Measurements from ENCODE around the gene CCDC18.

DNA sequence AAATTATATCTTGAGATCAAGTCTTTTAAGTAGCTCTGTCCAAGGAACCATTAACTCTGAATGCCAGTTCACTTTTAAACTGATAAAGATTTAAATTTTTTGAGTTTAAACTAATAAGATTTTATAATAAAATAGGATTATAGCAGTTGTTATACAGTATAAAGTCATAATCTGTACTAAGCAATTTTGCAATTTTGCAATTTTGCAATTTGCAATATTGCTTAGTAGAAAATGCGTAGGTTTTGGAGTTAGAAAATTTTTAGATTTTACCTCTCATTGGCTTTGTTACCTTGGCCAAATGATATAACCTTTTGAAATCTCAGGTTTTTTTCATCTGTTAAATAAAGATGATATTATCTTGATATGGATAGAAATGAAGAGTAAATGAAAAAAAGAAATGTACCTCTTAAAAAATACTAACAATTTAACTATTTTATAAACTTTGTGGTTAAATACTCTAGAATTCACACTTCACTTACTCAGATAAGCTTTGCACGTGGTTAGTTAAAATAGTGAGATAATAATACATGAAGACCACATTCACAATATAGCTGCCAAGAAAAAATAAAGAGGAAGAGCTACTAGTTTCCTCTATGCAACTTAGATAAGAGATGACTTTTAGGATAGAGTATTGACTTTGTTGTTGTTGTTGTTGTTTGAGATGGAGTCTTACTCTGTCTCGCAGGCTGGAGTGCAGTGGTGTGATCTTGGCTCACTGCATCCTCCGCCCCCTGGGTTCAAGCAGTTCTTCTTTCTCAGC is 13.9 kb downstream of the CCDC18 start:
- TF ChIP-seq, protein P1, sequence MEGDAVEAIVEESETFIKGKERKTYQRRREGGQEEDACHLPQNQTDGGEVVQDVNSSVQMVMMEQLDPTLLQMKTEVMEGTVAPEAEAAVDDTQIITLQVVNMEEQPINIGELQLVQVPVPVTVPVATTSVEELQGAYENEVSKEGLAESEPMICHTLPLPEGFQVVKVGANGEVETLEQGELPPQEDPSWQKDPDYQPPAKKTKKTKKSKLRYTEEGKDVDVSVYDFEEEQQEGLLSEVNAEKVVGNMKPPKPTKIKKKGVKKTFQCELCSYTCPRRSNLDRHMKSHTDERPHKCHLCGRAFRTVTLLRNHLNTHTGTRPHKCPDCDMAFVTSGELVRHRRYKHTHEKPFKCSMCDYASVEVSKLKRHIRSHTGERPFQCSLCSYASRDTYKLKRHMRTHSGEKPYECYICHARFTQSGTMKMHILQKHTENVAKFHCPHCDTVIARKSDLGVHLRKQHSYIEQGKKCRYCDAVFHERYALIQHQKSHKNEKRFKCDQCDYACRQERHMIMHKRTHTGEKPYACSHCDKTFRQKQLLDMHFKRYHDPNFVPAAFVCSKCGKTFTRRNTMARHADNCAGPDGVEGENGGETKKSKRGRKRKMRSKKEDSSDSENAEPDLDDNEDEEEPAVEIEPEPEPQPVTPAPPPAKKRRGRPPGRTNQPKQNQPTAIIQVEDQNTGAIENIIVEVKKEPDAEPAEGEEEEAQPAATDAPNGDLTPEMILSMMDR (conservative IDR thresholded peaks at IDR 0.05 in 1 of 2, IDR thresholded peaks at IDR 0.05 in 1 of 2; ENCODE audit: extremely low read depth in 1 of 2, insufficient read depth in 1 of 2, low read depth in 1 of 2, low read length in 2 of 2) = no peak
- TF ChIP-seq EZH2 (IDR thresholded peaks at IDR 0.05; ENCODE audit: borderline replicate concordance, low read length) = no peak
